HepG2 (cell line): Measurements from ENCODE around the gene ABCC1. TPM values are rescaled to one million over a fixed set of nuclear protein-coding genes. Genes with fewer than 3 reads are reported as not detected.

Source experiments
- ARHGAP35 ChIP-seq: sonication (generic); formaldehyde crosslinking; IDR thresholded peaks from 2 replicates; pipeline ENCODE4 v1.9.0; 2022; ENCODE audit warnings: mild to moderate bottlenecking, inconsistent platforms, moderate library complexity, missing genetic modification reagents, borderline replicate concordance
- ARNTL ChIP-seq: sonication (generic); formaldehyde crosslinking; IDR thresholded peaks from 2 replicates; pipeline ENCODE4 v1.4.0; 2020; ENCODE audit warnings: mild to moderate bottlenecking, missing genetic modification reagents
- BORCS8-MEF2B ChIP-seq: sonication (generic); formaldehyde crosslinking; IDR thresholded peaks from 2 replicates; pipeline ENCODE4 v1.8.0; 2022; ENCODE audit warnings: mild to moderate bottlenecking, missing genetic modification reagents
- BRD4 ChIP-seq: sonication (generic); formaldehyde crosslinking; IDR thresholded peaks from 2 replicates; pipeline ENCODE4 v1.4.0; 2020; ENCODE audit warnings: missing genetic modification reagents
- CBX2 ChIP-seq, 2 experiments: fragments of 200-600 bp in 1 of 2; sonication (generic); formaldehyde crosslinking in 1 of 2; IDR thresholded peaks; 2 replicates each; pipeline versions ENCODE4 v1.7.0 to v1.8.1; 2018 to 2022; ENCODE audit warnings: low read depth in 2 of 2, low read length in 1 of 2, mild to moderate bottlenecking in 1 of 2, missing genetic modification reagents in 1 of 2
- CEBPB ChIP-seq: IDR thresholded peaks from 2 replicates; pipeline ENCODE4 v1.6.1; 2011; ENCODE audit warnings: low read depth, low read length, improper control_type of control experiment, borderline replicate concordance
- FOXO1 ChIP-seq: sonication (generic); formaldehyde crosslinking; IDR thresholded peaks from 2 replicates; pipeline ENCODE4 v1.4.0; 2020; ENCODE audit warnings: missing genetic modification reagents
- HOXD1 ChIP-seq: sonication (generic); formaldehyde crosslinking; IDR thresholded peaks from 2 replicates; pipeline ENCODE4 v1.5.0; 2020; ENCODE audit warnings: missing genetic modification reagents
- IRF1 ChIP-seq: sonication (generic); formaldehyde crosslinking; IDR thresholded peaks from 2 replicates; pipeline ENCODE4 v1.4.0; 2020; ENCODE audit warnings: low read depth, mild to moderate bottlenecking, missing genetic modification reagents
- MATR3 ChIP-seq: sonication (generic); formaldehyde crosslinking; IDR thresholded peaks from 2 replicates; pipeline ENCODE4 v1.4.0; 2020; ENCODE audit warnings: missing genetic modification reagents
- NR2F6 ChIP-seq, 2 experiments: IDR thresholded peaks; 2 replicates each; pipeline ENCODE4 v1.6.1; 2016; ENCODE audit warnings: antibody characterized with exemption in 1 of 2, mild to moderate bottlenecking in 1 of 2
- PHF5A ChIP-seq: IDR thresholded peaks from one replicate; pipeline ENCODE4 v1.6.1; 2018; ENCODE audit warnings: low read depth, missing genetic modification reagents; ENCODE audit not compliant: unreplicated experiment
- POLR2AphosphoS5 ChIP-seq: IDR thresholded peaks from 2 replicates; pipeline ENCODE4 v1.6.1; 2012; ENCODE audit warnings: low read depth, low read length
- SKI ChIP-seq: fragments of 450-650 bp; IDR thresholded peaks from one replicate; pipeline ENCODE4 v1.6.1; 2018; ENCODE audit warnings: mild to moderate bottlenecking; ENCODE audit not compliant: partially characterized antibody
- SMARCC2 ChIP-seq: fragments of 450-650 bp; IDR thresholded peaks from 2 replicates; pipeline ENCODE4 v1.6.1; 2017; ENCODE audit warnings: antibody characterized with exemption, mild to moderate bottlenecking
- TCF7 ChIP-seq: sonication (generic); IDR thresholded peaks from 2 replicates; pipeline ENCODE4 v1.6.1; 2016; ENCODE audit warnings: antibody characterized with exemption, low read depth
- TERF1 ChIP-seq: sonication (generic); formaldehyde crosslinking; IDR thresholded peaks from 2 replicates; pipeline ENCODE4 v1.8.0; 2022; ENCODE audit warnings: mild to moderate bottlenecking, missing genetic modification reagents, moderate library complexity
- THAP11 ChIP-seq: IDR thresholded peaks from 2 replicates; pipeline ENCODE4 v1.6.1; 2016; ENCODE audit warnings: missing biosample characterization, missing genetic modification reagents
- THAP7 ChIP-seq: sonication (generic); formaldehyde crosslinking; IDR thresholded peaks from 2 replicates; pipeline ENCODE4 v1.8.1; 2023; ENCODE audit warnings: mild to moderate bottlenecking, missing genetic modification reagents
- TOE1 ChIP-seq: sonication (generic); formaldehyde crosslinking; IDR thresholded peaks from 2 replicates; pipeline ENCODE4 v1.4.0; 2020; ENCODE audit warnings: mild to moderate bottlenecking, missing genetic modification reagents
- ZBTB3 ChIP-seq: sonication (generic); formaldehyde crosslinking; IDR thresholded peaks from 2 replicates; pipeline ENCODE4 v1.4.0; 2020; ENCODE audit warnings: low read depth, mild to moderate bottlenecking, moderate library complexity, missing genetic modification reagents, borderline replicate concordance
- ZNF326 ChIP-seq: sonication (generic); formaldehyde crosslinking; IDR thresholded peaks from 2 replicates; pipeline ENCODE4 v1.4.0; 2020; ENCODE audit warnings: missing genetic modification reagents, borderline replicate concordance
- ZNF337 ChIP-seq: sonication (generic); formaldehyde crosslinking; IDR thresholded peaks from 2 replicates; pipeline ENCODE4 v1.5.1; 2020; ENCODE audit warnings: missing genetic modification reagents, low read depth, mild to moderate bottlenecking, borderline replicate concordance
- ZNF510 ChIP-seq: sonication (generic); formaldehyde crosslinking; IDR thresholded peaks from 2 replicates; pipeline ENCODE4 v1.4.0; 2020; ENCODE audit warnings: low read depth, mild to moderate bottlenecking, missing genetic modification reagents
- ZNF564 ChIP-seq: sonication (generic); formaldehyde crosslinking; IDR thresholded peaks from 2 replicates; pipeline ENCODE4 v1.8.1; 2023; ENCODE audit warnings: mild to moderate bottlenecking, missing genetic modification reagents
- ZNF746 ChIP-seq: sonication (generic); formaldehyde crosslinking; IDR thresholded peaks from 2 replicates; pipeline ENCODE4 v1.8.0; 2022; ENCODE audit warnings: mild to moderate bottlenecking, missing genetic modification reagents
- ZNF749 ChIP-seq: sonication (generic); formaldehyde crosslinking; IDR thresholded peaks from 2 replicates; pipeline ENCODE4 v1.8.0; 2022; ENCODE audit warnings: mild to moderate bottlenecking, missing genetic modification reagents, moderate library complexity, borderline replicate concordance
- ZNF792 ChIP-seq: IDR thresholded peaks from 2 replicates; pipeline ENCODE4 v1.6.1; 2016
- ZNF850 ChIP-seq: sonication (generic); formaldehyde crosslinking; conservative IDR thresholded peaks from 2 replicates; pipeline ENCODE4 v1.9.0; 2021; ENCODE audit warnings: mild to moderate bottlenecking, missing genetic modification reagents
- ZSCAN12 ChIP-seq: sonication (generic); formaldehyde crosslinking; IDR thresholded peaks from 2 replicates; pipeline ENCODE4 v1.9.0; 2021; ENCODE audit warnings: mild to moderate bottlenecking, missing genetic modification reagents
- ZSCAN20 ChIP-seq: sonication (generic); formaldehyde crosslinking; IDR thresholded peaks from 2 replicates; pipeline ENCODE4 v1.4.0; 2020; ENCODE audit warnings: missing genetic modification reagents, mild to moderate bottlenecking, borderline replicate concordance
- polyA plus RNA-seq, 8 experiments: library from polyadenylated mRNA; depleted of rRNA in 3 of 8; stranded (reverse) in 7 of 8; unstranded in 1 of 8; fragments of >200 nt; fragmentation: Illumina TruSeq in 4 of 8; extraction: Trizol in 4 of 8; gene quantifications; 2 replicates each; pipeline versions ENCODE4 v1.2.1 to v1.2.3, GENCODE V29; 2011 to 2016; ENCODE audit warnings: low read depth in 4 of 8, missing spikeins in 1 of 8, mixed read lengths in 1 of 8; ENCODE audit not compliant: insufficient read depth in 1 of 8
- total RNA-seq, 5 experiments: library from RNA; depleted of rRNA; stranded (reverse); fragments of >200 nt; fragmentation: Illumina TruSeq; extraction: Trizol; gene quantifications; 2 replicates each; pipeline ENCODE4 v1.2.3, GENCODE V29; 2016; ENCODE audit warnings: low read depth in 1 of 5

ABCC1 gene
- total and polyA plus RNA-seq, 2 of the 13 experiments (the other 11 are each of a cell fraction or from before 2014, with no cell fraction given), result 13.0 to 30.6 TPM

- TF ChIP-seq SKI, result no peak
- TF ChIP-seq ZBTB3 (CRISPR knock-in tag), result no peak
- no peak for TF ChIP-seq HOXD1
- TF ChIP-seq BRD4 (CRISPR knock-in tag), result no peak
- no peak for TF ChIP-seq THAP11
- TF ChIP-seq TCF7, result no peak
- no peak for TF ChIP-seq ZSCAN20 (CRISPR knock-in tag)
- no peak for TF ChIP-seq ZNF564 (CRISPR knock-in tag)
- TF ChIP-seq POLR2AphosphoS5, result no peak
- TF ChIP-seq ARNTL (CRISPR knock-in tag), result no peak
- no peak for TF ChIP-seq IRF1
- no peak; the same call in 1 of the 2 replicates for TF ChIP-seq FOXO1 (CRISPR knock-in tag)
- TF ChIP-seq MATR3, result no peak
- no peak for TF ChIP-seq ZNF850 (CRISPR knock-in tag)
- TF ChIP-seq ZNF746 (CRISPR knock-in tag), result no peak
- no peak for TF ChIP-seq ZNF326 (CRISPR knock-in tag)
- TF ChIP-seq ZNF749 (CRISPR knock-in tag), result no peak
- no peak for TF ChIP-seq ZNF337 (CRISPR knock-in tag)
- TF ChIP-seq ZNF792, result no peak
- TF ChIP-seq THAP7 (CRISPR knock-in tag), result no peak
- TF ChIP-seq PHF5A (CRISPR knock-in tag), result no peak
- no peak for TF ChIP-seq SMARCC2
- TF ChIP-seq BORCS8-MEF2B (CRISPR knock-in tag), result no peak
- no peak for TF ChIP-seq TERF1
- no peak for TF ChIP-seq CBX2 (IDR thresholded peaks at IDR 0.05; ENCODE audit: low read depth, low read length)
- no peak for TF ChIP-seq CBX2 (CRISPR knock-in tag; IDR thresholded peaks at IDR 0.05; ENCODE audit: low read depth)
- TF ChIP-seq TOE1, result no peak
- TF ChIP-seq ZSCAN12 (CRISPR knock-in tag), result no peak
- TF ChIP-seq NR2F6 (IDR thresholded peaks at IDR 0.05), result no peak
- peak; percentile 27; the same call in 1 of the 2 replicates for TF ChIP-seq NR2F6 (CRISPR knock-in tag; IDR thresholded peaks at IDR 0.05)
- TF ChIP-seq CEBPB, result no peak
- TF ChIP-seq ZNF510 (CRISPR knock-in tag), result no peak
- no peak for TF ChIP-seq ARHGAP35 (CRISPR knock-in tag)
Measured at GRCh38 chr16:15948532-15949209, 745 bp upstream of the ABCC1 start (continued).
